OCI-M1 (cell line): ENCODE measurements around the gene ADGRB2.

Source experiments
- DNase-seq: peaks from one replicate; lab custom pipeline; 2025; lab: John Stamatoyannopoulos, UW

The ADGRB2 gene

DNA sequence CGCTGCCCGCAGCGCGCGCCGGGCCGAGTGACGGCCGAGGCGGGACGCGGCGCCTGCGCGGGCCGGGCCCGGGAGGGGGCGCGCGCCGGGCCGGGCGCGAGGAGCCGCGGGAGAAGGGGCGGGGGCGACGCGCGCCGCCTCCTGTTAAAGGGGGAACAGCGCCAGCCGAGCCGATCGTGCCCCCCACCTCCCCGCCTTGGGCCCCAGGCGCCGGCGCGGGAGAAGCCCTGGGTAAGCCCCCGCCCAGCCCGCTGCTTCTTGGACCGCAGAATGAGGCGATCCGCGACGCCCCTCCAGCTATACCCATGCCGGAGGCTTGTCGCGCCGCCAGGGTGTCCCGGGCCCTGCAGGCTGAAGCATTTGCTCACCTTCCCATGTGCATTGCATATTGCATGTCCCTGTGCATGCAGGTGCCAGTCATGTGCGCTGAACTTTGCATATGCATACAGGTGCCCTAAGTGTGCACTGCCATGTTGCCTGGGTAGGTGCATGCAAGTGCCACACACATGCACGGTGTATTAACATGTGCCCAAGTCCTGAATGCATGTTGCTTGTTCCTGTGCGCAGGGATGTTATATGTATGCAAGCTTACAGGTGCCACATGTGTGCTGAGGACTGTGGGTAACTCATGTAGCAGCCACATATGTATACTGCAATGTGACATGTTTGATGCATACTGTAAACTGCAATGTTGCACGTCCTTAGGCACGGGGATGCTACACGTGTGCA, at the start of gene ADGRB2:
ADGRB2 (minus strand) TSS at position 29 of the 729 bp plus-strand sequence. CDS start 7,119 bp downstream, outside the sequence.
- DNase-seq: no peak

- DNase-seq: no peak
Observed at GRCh38 chr1:31812158-31812829, 48.2 kb upstream of the ADGRB2 start.

DNA sequence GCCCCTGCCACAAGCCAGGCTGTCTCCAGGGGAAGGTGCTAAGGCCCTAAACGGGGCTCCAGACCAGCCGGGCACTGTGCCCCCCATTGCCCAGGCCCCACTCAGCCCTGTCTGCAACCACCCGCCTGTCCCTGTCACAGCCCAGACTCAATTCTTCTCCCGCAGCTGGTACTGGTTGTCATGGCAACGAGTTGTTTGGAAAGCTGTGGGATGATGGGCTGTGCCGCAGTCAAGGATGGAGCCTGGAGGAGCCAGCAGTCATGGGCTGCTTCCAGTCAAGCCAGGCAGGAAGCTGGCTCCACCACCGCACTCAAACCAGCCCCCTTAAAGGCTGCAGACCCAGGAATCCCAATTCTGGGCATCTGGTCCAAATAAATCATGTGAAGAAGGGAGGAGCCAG, 47.5 kb upstream of the ADGRB2 start:
- DNase-seq: no peak

DNA sequence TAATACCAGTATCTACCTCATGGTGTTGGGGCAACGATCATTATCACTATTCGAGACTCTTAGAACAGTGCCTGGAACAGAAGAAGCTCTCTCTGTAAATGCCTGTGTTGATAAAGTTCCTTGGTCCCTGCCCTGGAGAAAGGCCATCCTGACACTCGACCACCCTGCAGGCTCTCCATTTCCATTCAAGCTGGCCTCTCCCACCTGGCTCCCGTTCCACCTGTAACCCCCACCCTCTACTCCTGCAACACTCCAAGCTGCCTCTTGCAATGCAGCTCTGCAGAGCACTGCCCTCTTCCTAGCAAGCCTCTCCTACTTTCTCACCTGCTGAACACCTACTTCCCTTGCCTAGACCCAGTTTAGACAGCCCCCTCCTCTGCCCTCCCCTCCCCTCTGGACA, 45.6 kb upstream of the ADGRB2 start:
- no peak for DNase-seq

- no peak for DNase-seq
Observed at GRCh38 chr1:31807273-31808048, 43.3 kb upstream of the ADGRB2 start.

DNA sequence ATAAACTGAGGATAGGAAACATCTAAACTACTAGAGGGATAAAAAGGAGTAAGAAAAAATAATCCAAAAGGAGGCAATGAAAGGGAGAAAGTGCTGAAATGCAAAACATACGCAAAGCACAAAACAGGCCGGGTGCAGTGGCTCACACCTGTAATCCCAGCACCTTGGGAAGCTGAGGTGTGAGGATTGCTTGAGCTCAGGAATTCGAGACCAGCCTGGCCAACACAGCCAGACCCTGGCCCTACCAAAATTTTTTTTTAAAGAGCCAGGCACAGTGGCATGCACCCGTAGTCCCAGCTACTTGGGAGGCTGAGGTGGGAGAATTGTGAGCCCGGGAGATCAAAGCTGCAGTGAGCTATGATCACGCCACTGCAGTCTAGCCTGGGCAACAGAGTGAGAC, 41.2 kb upstream of the ADGRB2 start:
- DNase-seq: no peak

GRCh38 chr1:31804098-31804497, 40.0 kb upstream of the ADGRB2 start:
- no peak for DNase-seq

DNA sequence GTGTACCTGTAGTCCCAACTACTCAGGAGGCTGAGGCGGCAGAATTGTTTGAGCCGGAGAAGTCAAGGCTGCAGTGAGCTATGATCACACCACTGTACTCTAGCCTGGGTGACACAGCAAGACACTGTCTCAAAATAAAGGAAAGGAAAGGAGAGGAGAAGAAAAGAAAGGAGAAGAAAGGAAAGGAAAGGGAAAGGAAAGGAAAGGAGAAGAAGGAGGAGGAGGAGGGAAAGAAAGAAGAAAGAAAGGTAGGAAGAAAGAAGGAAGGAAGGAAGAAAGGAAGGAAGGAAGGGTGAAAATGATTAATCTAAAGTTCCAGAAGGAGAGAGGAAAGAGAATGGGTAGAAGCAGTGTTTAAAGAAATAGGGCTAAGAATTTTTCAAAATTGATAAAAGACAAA, 39.5 kb upstream of the ADGRB2 start:
- DNase-seq: no peak

GRCh38 chr1:31802190-31803150, 38.3 kb upstream of the ADGRB2 start:
- DNase-seq: peak; percentile 31

GRCh38 chr1:31801458-31801857, 37.3 kb upstream of the ADGRB2 start:
- no peak for DNase-seq

GRCh38 chr1:31800674-31800967, 36.5 kb upstream of the ADGRB2 start:
- DNase-seq: no peak

GRCh38 chr1:31799895-31800673, 35.9 kb upstream of the ADGRB2 start:
- DNase-seq: no peak

- no peak for DNase-seq
Observed at GRCh38 chr1:31799196-31799894, 35.2 kb upstream of the ADGRB2 start.

GRCh38 chr1:31798433-31799195, 34.5 kb upstream of the ADGRB2 start:
- no peak for DNase-seq

DNA sequence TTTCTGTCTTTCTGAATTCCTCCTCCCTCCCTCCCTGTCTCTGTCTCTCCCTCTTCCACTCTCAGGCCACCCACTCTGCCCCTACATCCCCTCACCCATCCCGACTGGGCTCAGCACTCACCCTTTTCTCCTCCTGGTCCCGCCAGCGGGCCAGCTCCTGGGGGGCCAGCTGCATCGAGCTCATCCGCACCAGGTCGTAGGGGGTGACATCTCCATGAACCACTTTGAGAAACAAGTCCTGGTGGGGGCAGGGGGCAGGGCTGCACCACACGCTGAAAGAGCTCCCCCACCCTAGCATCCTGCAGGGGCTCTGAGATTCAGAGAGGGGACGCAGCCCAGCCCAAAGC, 33.9 kb upstream of the ADGRB2 start:
- DNase-seq: no peak

DNA sequence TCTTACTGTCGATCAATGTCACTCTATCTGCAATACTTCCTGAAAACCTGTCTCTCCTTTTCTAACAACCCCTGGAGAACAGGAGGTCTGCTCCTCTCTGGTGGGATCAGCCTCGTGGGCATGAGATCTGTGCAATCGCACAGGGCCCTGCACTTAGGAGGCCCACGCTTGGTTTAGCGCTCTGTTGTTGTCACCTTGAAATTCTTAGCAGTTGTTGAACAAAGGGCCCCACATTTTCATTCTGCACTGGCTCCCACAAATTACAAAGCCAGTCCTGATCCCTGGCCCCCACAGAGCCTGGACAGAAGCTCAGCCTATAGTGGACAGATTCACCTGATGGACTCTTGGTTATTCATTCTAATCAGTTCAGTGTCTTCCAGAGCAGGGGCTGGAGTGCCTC, 33.1 kb upstream of the ADGRB2 start:
- no peak for DNase-seq

- DNase-seq: no peak
Observed at GRCh38 chr1:31796707-31797106, 32.6 kb upstream of the ADGRB2 start.

GRCh38 chr1:31795801-31796621, 31.9 kb upstream of the ADGRB2 start:
- peak; percentile 25 for DNase-seq

DNA sequence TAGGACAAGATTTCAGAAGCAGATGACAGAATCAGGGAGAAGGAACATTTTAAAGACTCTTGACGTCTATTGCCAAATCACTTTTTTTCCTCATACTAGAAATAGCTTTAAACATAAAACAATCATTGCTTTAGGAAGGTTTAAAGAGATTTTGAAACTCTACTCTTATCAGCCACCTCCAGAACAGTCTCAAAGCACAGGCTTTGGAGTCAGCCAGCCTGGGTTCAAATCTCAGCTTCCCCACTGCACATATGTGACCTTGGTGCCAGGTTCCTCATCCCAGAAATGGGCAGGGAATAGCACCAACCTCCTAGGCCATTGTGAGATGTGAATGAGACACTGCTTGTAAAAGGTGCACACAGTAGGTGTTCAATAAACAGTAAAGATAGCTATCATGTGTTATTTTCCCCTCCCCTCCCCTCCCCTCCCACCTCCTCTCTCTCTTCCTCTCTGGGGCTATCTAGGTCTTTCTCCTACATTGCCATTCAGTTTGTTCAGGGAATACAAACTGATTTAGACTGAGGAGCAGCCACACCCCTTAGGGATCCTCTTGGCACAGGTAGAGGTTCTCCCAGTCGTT, 31.0 kb upstream of the ADGRB2 start:
- DNase-seq: peak; percentile 32
